AML-193 (cell line): ENCODE data around the gene ZFYVE27.

Source experiments
- DNase-seq, 2 experiments: peaks; one replicate each; lab custom pipeline; 2025; lab: John Stamatoyannopoulos, UW

Gene ZFYVE27

DNA sequence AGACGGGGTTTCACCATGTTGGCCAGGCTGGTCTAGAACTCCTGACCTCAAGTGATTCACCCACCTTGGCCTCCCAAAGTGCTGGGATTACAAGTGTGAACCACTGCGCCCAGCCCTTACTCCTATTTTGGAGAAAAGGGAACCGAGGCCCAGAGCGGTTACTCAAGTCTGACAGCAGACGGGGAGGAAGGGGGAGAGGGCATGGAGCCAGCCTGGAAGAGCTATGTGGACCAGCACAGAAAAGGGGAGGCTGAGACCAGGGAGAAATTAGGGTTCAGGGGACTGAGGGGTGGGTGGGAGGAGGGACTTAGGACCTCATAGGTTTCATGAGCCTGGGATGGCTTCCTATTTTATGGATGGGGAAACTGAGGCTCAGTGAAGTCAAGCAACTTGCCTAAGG, 33.3 kb downstream of the ZFYVE27 start:
- DNase-seq: no peak

DNA sequence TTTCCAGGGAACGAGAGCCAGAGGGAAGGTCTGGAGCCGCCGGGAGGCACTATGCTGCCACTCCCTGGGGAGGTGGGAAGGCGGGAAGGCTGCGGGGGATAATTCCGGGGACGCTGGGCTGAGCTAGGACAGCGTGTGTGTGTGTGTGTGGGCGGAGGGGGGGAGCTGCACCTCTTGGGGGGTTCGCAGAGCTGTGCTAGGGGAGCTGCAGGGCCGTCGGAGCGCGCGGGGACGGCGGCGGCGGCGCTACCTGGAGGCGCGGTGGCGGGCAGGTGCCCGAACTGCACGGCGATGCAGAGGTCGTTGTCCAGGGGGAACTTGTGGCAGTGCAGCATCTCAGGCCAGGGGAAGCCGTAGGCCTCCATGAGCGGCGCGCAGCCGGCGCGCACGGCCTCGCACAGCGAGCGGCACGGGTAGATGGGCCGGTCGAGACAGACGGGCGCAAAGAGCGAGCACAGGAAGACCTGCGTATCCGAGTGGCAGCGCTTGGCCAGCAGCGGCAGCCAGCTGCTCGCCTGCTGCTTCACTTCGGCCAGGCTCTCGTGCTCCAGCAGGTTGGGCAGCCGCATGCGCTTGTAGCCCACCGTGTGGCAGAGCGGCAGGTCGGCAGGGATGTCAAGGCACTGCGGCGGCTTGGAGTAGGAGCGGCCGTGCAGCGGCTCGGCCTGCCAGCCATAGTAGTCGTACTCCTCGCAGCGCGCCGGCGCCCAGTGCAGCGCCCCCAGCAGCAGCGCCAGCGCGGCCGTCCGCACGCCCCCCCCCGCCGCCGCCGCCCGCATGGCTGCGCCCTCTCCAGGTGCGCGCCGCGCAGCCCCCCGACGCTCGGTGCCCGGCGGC, 34.3 kb downstream of the ZFYVE27 start:
- no peak for DNase-seq

DNA sequence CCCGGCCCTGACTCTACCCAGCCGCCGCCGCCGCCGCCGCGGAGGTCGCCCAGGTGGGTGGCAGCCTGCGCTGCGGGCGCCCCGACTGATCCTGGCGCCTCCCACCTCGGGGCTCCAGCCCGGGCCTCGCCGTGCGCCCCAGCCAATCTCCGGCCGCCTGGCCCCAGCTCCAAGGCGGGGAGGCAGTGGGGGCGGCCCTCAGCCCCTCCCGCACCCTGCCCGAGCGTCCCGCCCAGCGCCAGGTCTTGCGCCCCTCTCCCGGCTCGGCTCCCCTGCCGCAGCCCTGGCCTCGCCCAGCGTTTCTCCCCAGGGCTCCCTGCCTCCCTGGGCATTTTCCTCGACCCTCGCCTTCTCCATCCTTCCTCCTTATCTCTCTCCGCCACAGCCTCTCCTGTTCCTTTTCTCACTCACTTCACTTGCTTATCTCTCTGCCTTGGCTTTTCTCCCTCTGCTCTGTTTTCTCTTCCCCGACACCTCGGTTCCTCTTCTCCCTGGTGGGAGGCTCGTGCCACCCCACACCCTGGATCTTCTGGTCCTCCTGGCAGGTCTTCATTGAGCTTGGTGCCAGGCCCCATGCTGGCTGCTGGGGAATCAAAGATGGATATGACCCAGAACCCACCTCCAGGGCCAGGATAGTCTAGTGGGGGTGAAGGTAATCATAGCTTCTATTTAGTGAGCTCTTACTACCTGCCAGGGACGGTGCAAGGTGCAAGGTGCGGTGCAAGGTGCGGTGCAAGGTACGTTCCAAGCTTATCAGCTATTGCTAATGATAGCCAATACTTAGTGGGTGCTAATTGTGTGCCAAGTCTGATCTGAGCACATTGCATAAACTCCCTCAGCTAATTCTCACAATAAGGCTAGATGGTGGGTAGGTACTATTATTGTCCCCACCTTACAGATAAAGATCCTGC, 35.2 kb downstream of the ZFYVE27 start, which contains the start of gene SFRP5:
TSS of gene SFRP5 (minus strand) at position 87 of the 911 bp plus-strand sequence. CDS start 166 bp downstream, outside the sequence.
- no peak for DNase-seq

DNA sequence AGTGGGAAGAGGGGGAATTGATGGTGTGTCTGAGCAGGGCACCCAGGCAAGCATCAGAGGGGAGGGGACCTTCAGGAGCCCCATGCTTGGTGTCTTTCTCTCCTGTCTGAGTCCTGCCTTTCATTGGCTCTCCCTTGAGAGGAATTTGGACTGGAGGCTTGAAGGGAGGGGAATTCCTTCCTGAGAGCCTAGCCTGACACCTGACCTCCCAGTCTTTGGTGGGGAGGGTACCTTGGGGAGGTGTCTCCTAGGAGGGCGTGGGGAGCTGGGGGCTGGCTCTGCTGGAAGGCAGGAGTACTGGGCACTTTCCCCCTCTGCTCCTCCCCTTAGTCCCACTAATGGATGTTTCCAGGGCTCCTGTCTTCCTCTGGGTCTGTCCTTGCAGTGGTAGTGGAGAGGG, 36.2 kb downstream of the ZFYVE27 start:
- no peak for DNase-seq

DNA sequence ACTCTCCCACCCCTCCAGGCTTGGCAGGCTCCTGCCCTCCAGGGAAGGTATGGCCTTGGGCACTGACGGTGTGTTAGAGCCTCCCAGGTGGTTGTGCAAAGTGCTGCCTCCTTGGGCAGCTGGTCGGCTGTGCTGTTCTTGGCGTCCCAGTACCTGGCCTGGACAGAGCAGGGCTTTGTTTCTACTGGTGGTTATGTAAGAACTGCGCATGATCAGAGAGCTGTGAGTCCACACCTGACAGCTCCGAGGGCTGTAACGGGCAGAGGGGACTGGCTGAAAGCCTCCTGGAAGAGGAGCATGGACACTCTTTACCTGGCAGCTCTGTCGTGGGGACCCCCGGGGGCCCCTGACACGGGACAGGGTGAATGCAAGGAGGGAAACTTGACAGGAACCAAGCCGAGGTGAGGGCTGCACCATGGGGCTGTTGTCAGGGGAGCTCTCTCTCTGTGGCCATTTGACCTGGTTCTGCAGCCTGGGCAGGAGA, 37.9 kb downstream of the ZFYVE27 start:
- DNase-seq: no peak

DNA sequence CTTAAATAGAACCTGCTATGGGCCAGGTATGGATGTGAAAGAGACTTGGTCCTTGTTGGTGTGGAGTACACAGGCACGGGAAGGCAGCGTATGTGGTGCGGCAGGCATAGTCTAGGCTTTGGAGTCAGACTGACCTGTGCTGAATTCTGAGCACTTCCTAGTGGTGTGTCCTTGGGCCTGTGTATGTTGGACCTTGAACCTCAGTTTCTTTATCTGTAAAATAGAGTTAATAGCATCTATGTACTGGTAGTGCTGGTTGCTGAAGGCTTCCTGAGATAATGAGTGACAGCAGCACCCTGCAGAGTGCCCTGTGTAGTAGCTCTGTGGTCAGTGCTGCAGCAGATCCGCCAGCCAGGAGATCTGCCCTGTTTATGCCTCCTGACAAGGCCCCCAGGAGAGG, 40.2 kb downstream of the ZFYVE27 start:
- DNase-seq: no peak

DNA sequence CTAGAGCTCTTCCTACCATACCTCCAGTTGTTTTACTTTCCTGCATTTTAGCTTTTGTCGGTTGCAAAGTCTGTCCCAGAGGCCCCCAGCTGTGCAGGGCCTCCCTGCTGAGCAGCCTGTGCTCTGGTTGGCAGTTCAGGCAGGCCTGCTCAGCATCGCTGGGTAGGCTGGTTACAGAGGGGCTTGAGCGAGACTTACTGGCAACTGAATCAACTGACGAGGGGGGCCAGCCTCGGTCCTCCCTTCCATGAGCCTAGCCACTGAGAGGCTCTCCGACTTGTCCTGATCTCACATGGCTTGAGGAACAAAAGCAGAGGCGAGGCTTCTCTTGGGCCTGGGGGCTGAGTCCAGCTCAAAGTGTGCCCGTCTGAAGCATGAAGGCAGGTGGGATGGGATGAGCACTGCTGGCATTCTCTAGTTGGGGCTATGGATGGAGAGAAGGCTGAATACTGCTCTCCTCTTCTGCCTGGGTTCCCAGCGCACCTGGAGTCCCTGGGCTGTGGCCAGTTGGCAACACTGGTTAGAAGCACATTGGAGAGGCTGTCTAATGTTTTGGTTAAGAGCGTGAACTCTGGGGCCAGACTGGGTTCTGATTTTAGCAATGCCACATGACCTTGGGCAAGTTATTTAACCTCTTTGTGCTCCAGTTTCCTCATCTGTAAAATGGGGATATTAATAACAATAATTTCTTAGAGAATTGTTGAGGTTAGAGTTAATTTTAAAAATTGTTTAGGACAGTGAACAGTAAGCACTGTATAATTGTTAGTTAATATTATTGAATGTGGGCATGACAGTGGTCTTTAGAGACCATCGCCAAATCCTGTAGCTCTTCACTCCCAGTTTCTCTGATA, 41.7 kb downstream of the ZFYVE27 start:
- no peak for DNase-seq

DNA sequence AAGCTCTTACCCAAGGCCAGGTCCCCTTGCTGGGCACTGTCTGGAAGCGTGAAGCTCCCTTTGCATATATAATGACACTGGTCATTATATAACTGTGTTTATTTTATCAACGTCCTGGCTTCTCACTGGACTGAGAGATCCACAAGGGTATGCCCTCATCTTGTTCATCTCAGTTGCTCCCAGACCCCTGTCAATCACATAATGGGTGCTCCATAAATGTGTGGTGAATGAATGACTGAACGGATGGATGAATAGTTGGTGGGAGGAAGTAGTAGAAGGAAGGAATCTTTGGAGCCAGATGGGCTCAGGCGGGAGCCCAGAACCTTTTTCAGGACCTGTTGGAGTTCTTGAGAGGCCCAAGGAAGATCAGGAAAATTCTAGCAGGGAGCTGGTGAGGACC, 42.6 kb downstream of the ZFYVE27 start:
- no peak for DNase-seq

DNA sequence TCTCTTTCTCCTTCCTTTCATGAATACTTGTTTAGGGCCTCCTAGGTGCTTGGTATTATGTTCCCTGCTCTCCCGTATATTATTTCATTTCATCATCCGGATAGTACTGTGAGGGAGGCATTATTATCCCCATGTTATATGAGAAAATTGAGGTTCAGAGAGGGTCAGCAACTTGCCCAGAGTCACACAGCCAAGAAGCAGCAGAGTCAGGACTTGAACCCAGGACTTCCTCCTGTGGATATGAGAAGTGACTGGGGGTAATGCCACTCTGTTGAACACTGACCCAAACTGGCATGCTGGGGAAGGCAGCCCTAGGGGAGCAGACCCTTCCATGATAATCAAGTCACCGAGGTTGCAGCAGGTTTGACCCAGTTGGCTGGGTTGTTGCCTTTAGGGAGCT, 43.0 kb downstream of the ZFYVE27 start:
- no peak for DNase-seq

DNA sequence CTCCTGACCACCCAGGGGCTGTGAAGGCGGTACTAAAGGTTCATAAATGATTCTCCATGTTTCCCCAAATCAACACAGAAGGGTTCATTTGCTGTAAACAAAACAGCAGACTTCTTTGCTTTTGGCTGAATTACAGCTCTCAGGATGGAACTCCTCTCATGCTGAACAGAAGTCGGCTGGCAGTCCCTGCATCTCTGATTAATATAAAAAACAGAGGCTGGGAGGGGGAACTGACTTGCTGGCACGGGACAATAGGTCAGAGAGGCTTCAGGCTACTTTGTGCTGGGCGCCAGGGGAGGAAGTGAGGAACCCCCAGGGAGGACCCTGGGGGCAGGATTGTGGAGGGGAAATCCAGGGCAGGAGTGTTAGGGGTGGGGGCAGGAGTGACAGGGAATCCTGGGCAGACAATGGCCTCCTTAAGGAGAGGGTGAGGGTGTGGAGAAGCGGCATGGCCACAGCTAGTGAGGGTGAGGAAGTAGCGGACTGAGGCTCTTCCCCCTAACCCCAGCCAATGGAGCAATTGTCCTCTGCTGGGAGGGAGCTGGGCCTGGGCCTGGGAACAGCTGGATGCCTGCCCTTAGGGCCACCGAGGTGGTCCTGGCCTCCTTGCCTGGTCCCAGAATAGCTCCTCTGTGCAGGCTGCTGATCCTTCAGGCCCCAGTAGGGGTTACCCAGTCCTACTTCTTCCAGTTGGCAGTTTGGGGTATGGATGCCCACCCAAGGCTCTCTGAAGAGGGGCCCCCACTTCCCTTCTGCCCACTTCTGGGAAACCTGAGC, 44.1 kb downstream of the ZFYVE27 start:
- DNase-seq: no peak

DNA sequence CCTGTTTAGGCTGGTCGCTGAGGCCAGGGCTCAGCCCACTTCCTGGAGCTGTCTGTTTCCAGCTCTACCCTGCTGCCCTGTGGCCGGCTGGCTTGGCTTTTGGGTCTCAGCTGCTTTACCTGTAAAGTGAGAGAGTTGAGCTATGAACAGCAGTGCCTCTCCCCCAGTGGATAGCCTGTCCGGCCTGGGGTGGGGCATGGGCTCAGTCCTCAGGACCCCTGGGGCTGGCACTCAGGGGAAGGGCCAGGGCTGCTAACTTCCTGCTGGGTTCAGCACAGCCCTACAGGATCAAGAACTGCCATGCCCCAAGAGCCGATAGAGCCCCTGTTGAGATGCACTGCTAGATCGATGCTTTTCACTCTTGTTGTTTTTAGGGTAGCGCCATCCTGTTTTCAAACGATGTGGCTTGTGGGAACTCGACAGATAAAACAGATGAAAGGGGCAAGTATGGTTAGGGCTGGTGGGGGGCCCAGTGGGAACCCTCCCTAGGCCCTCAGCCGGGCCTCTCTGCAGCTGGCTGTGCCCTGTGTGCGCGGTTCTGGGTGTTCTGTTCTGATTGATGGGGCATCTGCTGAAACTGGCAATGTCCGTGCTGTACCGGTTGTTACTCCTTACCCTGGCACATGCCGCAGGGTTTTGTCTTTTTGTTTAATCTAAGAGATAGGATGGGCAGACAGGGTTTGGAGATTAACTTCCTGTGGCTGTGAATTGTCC, 44.8 kb downstream of the ZFYVE27 start:
- no peak for DNase-seq

DNA sequence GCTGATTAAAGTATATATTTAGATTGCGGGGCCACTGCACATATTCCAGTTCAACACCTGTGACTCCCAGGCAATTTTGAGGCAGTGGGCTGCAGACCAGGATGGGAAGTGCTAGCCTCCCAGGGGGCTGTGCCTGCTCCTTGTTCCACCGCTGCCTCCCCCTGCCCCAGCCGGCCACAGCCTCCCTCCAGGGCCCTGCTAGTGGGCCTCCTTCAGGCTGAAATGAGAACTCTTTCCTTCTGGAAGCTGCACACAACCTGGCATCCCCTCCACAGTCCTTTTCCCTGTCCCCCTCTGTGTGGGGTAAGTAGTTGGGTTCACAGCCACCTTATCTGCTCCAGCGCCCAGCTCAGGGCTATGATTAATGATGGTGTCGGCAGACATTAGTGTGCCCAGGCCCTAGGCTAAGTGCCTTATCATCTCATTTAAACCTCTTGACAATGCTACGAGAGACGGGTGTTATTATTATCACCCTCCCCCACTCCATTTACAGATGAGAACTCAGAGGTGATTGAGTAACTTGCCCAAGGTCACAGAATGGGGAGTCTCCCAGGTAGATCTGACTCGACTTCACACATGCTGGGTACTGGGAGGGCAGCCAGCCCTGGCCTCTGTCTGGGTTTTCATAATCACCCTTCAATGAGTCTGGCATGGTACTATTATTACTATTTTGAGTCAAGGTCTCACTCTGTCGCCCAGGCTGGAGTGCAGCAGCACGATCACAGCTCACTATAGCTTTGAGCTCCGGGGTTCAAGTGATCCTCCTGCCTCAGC, 45.7 kb downstream of the ZFYVE27 start:
- DNase-seq: no peak

DNA sequence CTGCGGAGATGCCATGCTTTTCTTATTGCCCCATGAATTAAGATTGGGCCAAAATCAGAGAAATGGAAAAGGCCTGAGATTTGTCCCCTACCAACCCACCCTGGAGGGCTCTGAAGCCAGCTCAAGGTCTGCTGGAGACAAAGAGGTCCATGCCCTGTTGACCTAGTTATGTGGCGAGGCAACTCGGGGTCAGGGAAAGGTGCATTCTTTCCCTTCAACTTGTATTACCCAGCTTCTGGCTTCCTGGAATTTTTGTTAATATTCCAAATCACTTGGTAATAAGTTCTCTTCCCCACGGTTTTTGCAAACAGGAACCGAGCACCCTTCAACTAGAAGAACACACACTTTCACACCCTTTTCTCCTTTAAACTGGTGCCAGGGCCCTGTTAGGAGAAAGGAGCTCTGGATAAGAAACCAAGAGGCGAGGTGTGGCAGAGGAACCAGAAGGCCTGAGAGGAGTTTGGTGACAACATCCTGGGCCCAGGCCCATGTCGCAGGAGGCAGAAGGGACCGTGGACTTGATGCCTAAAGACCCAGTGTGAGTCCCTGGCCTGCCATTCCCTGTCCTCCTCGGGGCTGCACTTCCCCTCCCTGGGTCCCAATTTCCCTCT, 47.4 kb downstream of the ZFYVE27 start:
- no peak for DNase-seq

DNA sequence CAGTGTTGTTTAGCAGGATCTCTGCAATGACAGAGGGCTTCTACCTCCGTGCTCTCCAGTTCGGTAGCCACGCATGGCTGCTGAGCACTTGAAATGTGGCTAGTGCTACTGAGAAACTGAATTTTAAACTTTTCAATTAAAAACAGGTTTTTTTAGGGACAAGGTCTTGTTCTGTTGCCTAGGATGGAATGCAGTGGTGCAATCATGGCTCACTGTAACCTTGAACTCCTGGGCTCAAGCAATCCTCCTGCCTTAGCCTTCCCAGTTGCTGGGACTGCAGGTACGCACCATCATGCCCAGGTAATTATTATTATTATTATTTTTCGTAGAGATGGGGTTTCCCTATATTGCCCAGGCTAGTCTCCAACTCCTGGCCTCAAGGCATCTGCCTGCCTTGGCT, 48.3 kb downstream of the ZFYVE27 start:
- DNase-seq: no peak

DNA sequence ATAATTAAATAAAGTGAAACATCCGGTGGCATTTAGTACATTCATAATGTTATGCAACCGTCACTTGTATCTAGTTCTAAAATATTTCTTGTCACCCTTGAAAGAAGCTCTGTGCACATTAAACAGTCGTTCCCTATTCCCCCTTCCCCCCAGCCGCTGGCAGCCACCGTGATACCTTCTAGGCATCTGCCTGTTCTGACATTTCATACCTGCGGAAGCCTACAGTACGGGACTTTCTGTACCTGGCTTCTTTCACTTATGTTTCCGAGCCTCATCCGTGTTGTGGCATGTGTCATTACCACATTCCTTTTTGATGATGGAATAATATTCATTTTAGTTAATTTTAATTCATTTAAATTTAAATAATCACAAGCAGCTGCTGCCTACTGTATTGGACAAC, 48.8 kb downstream of the ZFYVE27 start:
- no peak for DNase-seq

DNA sequence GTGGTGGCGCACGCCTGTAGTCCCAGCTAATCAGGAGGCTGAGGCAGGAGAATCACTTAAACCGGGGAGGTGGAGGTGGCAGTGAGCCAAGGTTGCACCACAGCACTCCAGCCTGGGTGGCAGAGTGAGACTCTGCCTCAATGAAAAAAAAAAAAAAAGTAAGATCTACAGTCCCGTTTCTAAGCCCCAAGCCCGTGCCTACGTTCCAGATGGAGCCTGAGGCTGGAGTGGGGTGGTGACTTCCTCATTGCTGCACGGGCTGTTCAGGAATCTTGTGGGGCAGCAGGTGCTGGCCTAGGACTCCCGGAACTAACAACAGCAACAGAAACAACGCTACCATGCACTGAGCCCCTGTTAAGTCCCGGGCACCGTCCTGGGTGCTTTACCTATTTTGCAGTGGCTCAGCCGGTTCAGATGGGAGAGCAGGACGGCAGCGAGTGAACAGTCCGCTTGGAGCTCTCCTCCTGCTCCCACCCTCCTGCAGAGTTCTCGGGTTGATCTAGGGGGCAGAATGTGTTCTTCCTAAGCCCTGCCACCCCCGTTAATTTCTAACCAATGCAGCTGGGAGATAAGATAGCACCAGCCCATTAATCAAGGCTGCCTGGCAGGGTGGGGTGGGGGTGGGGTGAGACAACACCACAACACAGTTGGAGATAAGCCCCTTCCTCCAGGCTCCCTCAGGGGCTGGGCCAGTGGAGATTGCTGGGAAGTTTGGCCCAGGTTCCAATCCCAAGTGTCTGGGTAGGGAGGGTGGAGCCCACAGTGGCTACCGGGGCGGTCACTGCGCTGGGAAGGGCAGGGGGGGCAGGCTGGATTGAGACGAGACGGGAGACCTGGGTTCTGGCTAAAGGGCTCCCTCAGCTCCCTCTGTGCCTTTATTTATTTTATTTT, 51.9 kb downstream of the ZFYVE27 start:
- no peak for DNase-seq

DNA sequence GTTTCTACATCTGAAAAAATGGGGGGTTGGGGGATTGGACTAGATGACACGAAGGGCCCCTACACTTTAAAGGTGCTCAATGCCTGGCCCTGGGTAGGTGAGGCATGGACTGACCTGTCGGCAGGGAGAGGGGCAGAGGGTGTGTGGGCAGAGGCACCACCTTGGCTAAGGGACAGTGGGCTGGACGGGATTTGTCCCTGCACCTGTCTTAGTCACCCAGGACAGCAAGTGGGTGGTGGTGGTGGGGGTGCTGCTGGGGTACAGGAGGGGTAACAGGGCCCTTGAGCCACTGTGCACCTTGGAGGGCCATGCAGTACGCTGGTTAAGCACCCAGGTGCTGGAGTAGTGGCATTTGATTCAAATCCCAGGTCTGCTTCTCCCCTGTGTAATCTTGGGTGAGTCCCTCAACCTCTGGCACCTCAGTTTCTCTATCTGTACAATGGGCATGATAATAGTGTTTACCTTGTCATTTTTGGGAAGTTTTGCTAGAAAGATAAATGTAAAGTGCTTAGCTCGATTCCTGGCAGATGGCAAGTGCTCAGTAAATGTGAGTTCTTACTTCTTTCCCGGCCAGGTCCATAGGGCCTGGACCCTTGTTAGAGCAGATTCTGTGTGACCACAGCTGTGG, 53.0 kb downstream of the ZFYVE27 start:
- no peak for DNase-seq
